Smooth muscle cell of the brain vasculature (primary cell): Measurements from ENCODE around the gene CPLX1.
"Not testable (repeated sequence)": the region's sequence is repeated elsewhere in the genome, so short reads cannot be mapped to it uniquely, and the experiment has no call there.

Source experiments
- DNase-seq: peaks from one replicate; pipeline ENCODE4 v3.0.0-alpha.2; 2012; ENCODE audit warnings: low read depth, low spot score

Gene CPLX1

DNA sequence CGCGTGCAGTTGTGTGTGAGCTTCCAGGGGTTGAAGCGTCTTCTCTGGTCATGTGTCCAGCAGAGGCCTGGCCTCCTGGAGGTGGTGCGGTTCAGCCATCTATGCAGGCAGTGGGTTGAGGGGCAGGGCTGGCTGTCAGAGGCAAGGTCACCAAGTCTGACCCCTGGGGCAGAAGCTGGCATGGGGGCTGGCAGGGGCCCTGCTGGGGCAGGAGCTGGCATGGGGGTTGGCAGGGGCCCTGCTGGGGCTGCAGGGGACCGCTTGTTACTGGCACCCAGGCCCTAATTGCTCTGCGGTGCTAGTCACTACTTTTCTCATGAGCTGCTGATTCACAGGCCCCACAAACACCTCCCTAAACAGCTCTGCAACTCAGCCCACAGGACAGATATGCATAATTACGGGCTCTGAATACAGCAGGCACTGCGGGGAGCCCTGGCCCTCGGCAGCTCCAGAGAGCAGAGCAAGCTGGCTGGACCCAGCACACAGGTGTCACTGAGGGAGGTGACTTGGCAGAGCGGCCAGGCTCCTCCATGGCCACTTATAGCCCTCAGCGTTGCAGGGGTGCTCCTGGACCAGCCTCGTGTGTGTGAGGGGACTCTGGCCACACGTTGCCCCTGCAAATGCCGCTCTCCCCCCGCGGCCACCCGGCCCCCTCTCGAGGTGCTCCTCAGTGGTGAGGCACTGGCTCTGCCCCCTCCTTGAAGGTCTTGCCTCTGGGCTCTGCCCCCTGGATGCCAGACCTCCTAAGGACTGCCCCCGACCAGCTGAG lies 32.7 kb downstream of the CPLX1 start:
- DNase-seq = no peak

DNA sequence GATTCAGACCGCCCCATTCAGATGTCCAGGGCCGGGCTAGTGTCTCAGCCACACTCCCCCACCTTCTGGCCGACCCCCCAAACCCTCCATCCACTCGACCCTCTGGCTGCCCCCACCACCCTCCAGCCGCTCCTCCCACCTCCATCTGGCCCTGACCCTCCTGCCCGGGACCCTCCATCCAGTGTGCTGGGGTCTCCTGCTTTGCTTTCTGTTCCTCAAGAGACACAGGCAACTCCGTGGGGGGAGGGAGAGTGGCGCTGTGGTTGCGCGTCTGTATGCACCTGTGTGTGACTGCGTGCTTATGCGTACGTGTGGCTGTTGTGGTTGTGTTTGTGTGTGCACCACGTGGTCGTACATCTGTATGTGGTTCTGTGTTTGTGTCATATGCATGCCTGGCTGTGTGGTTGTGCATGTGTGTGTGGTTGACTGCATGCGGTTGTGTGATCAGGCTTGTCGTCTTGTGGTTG lies 33.3 kb downstream of the CPLX1 start:
- DNase-seq = no peak

DNA sequence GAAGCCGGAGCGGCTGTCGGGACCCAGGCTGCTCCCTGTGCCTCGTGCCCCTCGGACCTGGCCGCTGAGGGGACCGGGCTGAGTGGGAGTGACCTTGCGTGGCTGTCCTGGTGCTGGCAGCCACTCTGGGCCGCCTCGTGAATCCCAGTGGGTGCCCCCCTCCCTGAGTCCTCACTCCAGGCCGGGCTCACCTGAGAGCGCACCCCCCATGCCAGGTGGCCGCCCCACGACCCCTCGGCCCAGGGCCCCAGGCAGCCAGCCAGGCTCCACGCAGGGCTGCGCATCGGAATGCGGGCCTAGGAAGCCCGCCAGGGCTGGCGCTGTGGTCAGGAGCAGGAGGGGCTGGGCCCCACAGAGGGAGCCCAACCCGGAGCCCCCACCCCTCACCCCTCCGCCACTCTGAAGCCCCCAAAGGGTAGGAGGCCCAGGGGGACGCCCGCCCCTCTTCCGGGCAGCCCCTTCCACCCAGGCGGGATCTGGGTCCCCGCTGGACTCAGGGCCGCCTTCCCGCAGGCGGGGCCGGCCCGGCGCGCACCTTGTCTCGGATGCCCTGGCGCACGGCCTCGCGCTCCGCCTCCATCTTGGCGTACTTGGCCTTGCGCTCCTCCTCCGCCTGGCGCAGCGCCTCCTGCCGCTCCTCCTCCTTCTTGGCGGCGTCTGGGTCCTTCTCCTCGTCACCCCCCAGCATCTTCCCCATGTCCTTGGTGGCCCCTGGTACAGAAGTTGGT lies 33.9 kb downstream of the CPLX1 start:
- DNase-seq = no peak

DNA sequence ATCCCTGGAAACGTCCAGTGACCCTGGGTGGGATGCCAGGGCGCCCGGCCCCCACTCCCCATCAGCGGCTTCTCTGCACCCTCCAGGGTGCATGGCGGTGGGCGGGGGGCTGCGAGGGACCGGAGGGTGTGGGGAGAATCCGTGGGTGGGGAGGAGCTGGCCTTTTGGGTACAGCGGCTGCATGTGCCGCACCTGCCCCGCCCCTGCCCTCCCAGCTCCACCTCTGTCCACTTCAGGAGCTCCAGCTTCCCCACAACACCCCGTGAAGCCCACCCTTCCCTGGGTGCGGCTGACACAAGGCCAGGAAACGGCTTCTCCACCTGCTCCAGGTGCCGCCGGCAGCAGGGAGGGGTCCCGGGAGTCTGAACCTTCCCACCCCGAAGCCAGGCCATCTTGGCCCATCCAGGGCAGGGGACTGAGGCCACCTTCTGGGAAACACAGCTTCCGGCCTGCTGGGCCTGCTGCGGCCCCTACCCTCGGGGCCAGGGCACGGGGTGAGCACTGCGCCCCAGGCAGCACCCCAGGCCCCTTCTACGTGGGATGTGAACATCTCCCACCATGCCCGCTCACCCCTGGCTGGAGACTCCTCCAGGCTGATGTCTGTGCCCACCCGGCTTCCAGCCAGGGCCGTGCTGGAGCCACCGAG lies 34.6 kb downstream of the CPLX1 start:
- no peak for DNase-seq

DNA sequence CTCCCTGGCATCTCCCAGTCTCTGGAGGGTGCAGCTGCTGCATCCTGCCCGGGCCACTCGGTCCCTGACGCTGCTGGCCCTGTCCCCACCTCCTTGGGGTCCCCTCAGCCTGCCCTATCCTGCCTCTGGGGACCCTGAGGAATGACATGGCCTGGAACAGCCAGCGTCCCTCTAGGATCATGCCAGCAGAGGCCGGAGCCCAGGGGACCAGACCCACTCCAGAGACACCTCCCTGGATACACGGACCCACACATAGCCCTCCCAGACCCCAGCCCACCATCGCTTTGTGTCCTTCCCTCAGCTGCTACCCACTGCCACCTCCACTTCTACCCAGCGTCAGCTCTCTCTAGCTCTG lies 35.5 kb downstream of the CPLX1 start:
- DNase-seq = no peak

DNA sequence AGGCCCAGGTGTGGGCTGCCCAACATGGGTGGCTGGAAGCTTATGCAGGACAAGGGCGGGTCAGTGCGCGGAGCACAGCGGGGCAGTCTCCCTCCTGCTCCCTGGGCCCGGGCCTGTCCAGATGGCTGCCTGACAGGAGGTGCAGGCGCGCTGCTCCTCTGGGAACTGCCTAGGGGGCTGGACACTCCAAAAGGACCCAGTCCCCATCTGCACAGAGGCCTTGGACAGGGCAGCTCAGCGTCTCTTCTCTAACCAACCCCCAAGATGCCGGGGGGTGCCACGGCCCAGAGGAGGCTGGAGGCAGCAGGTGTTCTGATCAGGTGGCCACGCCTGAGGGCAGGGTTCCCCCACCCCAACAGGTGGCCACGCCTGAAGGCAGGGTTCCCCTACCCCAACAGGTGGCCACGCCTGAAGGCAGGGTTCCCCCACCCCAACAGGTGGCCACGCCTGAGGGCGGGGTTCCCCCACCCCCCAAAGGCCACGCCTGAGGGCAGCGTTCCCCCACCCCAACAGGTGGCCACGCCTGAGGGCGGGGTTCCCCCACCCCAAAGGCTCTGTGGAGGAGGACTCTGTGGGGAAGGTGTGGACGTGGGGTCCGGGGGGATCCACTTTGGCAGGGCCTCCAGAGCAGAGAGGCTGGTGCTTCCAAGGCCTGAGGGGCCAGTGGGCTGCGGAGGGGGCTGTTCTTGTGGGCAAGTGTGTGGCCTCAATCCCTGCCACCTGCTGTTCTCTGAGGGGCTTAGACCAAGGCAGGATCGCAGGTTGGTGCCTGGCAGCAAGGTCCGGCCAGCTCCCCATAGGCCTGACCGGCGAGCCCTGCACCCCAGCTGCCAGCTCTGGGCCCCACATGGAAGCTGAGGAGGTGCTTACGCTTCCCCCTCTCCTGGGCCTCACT lies 36.1 kb downstream of the CPLX1 start:
- no peak for DNase-seq

DNA sequence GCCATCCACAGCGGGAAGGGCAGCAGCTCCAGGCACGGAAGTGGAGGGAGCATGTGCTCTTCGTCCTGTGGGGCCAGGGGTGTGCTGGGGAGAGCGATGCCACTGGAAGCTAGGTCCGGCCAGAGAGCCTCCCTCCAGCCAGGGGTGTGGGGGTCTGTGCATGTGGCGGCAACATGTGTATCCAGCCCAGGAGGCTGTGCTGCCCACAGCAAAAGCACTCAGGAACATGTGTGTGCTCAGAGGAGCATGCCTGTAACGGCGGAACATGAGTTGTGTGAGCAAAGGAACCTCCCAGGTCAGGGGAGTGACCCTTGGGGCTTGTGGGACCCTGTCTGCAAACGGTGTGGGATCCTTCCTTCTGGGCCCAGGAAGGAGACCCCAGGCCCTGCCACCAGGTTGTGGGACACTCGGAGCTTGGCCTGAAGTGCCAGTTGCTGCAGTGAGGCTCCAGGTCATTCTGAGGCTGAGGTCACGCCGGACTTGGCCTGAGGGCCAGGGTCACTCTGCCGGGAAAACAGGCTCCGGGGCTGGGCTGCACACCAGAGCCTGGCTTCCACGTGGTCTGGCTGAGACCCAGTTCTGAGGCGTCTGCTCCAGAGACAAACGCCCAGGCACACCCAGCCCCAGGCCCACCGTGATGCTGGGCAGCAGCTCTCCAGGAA lies 37.2 kb downstream of the CPLX1 start:
- DNase-seq = no peak

DNA sequence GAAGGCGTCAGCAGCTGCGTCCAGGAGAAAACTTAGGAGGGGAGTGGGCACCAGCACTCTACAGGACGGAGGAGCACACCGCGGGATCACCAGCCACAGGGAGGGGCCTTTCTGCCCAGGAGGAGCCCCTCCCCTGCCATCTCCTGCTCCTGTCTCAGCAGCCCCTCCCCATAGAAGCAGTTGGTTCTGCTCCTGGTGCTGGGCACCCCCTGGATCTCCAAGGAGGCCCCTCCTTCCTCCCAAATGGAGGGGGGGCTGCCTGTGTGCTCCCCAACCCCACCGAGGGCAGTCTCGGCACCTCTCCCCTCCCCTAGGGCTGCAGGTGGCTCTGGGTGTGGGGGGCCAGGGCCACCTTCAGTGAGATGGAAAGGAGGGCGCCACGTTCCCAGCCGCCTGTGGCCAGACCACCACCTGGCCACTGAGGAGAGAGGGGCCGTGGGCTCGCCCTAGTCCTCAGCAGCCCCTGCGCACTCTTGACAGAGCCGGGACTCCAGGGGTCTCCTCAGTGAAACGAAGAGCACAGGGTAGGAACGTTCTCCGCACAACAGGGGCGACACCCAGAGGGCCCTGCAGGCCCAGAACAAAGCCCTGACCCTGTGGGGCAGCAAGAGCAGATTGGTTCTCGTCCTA lies 37.8 kb downstream of the CPLX1 start:
- no peak for DNase-seq

DNA sequence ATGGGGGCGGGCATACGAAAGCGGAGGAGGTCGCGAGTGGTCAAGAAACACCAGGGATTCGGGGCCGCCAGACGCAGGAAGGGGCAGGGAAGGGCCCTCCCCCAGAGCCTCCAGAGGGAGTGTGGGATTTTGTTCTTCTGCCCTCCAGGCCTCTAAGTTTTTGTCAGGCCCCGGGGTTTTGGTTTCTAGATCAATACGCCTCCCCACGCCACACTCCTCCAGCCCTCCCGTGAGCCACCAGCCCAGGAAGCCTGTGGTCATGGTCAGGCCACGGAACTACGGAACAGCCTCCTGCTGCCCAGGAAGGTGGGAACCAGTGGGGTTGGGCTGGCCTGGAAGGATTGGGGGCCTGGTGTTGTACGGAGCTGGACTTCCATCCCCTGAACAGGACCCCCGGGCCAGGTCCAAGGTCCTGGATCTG lies 38.4 kb downstream of the CPLX1 start:
- DNase-seq = no peak

DNA sequence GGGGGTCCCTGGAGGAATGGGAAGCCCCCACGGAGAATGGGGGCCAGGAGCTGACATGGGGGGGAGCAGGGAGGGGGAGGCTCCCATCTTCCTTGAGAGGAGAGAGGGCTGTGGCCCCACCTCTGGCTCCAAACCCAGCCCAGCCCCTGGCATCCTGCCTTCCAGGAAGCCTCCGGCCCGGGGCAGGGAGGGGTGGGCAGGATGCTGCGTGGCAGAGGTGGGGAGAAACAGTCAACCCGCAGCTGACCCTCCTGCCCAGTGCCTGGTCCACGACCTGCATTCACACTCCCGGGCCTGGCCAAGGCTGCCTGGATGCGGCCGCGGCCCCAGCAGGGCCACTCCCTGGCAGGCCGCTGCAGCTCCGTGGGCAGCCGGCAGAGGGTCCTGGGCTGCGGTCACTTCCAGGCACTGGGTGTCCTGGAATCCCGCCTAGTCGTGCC lies 39.0 kb downstream of the CPLX1 start:
- no peak for DNase-seq

DNA sequence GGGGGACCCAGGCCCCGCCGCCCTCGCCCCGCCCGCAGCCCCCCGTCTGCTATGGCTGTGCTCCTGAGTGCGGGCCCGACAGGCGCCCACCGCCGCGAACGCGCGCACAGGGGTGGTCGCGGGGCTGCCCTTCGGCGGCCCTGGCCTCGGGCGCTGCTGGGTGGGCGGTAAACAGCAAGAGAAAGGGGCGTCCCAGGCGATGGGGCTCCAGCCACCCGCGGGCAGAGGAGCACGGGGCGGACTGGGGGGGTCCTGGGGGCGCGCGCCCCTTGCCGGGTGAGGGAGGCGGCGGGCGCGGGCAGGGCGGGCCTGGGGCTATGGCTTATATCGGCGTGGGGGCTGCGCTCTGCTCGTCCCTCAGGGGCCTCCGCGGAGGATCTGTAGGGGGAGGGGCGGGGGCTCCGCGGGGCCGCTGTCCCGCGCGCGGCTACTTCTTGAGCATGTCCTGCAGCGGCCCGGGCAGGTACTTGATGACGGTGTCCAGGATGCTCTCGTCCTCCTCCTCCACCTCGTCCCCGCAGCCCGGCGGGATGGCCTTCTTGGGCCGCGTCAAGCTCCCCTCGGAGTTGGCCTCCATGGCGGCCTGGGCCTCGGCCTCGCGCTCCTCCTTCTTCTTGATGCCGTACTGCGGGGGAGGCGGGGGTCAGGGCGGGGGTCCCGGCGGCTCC lies 39.7 kb downstream of the CPLX1 start:
- no peak for DNase-seq

DNA sequence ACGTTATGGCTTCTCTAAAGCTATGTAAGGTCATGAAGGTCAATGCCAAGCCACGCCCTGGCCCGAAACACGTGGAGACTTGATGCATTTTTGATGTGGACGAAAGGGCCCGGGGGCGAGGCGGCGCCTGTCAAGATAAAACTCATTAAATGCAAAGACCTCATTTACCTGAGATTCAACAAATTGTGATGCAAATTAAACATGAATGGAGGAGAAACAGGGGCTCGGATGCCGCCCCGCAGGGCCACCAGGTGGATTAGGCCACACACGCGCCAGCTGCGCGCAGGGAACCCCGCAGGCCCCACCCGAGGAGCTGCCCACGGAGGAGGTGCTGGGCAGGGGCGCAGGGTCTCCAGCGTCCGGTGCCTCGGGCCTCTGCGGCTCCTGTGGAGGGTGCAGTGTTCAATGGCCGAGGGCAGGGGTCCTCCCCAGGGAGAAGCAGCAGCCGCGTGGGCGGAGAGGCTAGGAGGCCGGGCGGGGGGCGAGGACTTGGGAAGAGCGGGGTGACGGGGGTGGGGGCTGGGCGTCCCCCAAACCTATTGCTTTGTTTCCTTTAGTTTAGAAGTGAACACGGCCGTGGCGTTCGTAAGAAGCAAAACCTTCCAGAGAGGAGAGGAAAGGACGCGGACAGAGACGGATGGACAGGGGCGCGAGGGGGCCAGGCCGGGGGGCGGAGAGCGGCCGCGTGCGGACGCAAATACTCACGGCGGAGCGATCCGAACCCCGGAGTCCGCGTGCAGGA lies 40.4 kb downstream of the CPLX1 start:
- DNase-seq = no peak

DNA sequence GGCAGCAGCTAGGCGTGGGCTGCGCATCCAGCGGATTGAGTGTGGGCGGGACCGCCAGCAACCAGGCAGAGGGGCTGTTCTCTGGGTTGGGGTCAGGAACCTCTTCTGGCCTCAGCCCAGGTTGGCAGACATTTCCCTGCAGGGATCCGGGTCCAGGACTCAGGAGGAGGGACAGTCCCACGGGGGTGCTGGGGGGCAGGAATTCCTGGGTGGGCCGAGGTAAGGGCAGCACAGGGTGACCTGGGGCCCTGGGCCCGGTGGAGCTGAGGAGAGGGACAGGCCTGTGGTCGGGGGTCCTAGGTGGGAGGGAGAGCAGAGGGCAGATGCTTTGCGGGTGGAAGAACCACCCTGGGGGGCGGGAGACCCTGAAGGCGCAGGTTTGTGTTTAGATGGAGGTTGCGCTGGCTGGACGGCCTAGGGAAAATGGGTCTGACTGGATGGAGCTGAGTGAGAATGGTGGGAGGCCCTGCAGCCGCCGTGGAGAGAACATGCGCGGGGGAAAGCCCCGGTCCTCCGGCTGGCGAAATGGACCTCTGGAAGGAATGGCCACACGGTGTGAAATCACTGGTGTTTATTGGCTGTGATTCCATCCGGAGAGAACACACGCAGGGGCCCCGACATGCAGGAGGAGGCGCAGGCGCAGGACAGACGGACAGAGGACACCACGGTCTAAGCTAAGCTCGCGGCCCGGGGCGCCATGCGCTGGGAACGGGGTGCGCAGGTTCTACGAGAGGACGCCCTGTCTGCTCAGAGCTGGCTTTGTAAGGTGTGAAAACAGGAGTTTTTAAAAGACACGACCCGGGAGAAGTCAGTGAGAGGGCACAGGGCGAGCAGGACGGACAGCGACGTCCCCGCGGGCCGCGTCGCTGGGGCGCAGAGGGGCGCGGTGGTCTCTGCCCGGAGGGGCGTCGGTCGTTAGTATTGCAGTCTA lies 41.3 kb downstream of the CPLX1 start:
- no peak for DNase-seq

DNA sequence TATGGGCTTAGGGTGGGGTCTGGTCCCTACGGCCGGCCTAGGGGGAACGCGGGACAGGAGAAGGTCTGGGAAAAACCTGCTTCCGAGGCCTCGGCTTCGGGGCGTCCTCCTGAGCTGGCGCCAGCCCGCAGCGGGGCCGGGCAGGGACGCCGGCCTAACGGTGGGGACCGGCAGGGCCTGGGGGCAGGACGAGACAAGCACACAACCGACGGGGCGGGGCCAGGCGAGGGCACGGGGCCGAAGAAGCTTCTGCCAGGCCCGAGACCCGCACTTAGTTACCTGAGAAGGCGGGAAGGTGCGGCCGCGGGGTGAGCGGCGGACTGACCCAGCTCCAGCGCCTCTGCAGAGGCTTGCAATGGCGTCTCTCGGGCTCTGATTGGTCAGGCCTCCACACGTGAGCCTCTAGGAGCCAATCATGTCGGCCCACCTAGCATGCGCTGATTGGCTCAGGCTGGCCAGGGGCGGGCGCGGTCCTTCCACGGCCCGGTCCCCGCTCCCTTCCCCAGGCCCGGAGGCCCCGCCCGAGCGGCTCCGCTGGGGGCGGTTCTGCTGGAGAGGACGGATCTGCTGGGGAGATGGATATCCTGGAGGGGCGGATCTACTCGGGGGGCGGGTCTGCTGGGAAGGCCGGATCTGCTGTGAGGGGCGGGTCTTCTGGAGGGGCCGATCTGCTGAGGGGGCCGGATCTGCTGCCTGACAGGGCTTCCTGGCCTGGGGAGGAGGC lies 44.3 kb downstream of the CPLX1 start:
- peak; percentile 99 for DNase-seq

DNA sequence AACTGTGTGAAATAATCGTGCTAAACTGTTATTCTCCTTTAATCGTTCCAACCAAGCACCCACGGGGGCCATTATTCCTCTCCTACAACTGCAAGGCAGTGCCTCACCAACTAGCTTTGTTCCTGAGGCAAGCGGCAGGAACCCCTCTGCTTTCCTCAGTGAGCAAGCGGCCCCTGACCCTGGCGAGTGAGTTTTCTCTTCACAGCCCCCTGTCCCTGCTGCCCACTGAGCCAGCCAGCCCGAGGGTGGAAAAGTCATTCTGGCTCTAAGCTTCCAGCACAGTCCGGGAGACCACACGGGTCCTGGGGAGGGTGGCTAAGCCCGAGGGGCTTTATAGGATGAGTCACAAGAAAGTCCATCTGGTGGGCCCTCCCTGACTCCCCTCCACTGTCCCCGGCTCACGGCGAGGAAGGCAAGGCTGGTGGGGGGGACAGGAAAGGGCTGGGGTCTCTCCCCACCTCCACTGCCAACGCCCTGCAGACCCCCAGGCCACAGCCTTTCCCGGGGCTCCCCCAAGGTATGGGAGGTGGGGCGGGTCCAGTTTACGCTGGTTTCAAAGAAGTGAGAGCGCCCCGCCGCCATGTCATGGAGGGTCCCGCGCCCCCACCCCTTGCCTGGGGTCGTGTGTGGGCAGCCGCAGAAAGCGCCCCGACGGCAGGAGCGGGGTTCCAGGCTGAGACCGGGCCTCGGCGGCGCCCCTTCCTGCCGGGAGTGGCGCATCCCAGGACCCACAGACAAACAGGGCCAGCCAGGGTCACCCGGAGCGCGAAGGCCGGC lies 45.0 kb downstream of the CPLX1 start:
- DNase-seq = no peak

DNA sequence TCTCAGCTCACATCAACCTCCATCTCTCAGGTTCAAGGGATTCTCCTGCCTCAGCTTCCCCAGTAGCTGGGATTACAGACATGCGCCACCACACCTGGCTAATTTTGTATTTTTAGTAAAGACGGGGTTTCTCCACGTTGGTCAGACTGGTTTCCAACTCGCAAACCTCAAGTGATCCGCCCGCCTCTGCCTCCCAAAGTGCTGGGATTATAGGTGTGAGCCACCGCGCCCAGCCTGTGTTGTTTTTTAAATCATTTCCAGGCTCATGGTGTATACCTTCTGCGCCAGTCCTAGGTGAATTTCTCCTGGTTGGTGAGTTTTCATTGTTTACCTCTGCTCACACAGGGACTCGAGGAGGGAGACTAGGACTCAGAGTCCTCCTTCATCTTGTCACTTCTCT lies 45.7 kb downstream of the CPLX1 start:
- DNase-seq = not testable (repeated sequence)

DNA sequence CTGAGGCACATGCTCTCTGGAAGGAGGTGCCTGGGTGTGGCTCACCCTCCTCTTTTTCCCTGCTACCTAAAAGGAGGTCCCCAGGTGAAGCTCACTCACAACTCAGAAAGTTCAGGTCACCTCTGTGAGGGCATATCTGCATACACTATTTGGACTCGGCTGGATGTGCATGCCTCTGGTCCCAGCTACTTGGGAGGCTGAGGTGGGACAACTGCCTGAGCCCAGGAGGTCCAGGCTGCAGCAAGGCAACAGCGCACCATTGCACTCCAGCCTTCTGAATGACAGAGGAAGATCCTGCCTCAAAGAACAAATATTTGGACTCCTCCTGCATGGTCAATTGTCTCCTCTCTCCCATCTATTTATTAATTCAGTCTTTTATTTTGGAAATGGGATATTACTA lies 46.4 kb downstream of the CPLX1 start:
- no peak for DNase-seq
